ENCODE measurements around the gene PANX2. TPM values are rescaled to one million over a fixed set of nuclear protein-coding genes. Genes with fewer than 3 reads are reported as not detected.
A peak's percentile ranks its signal among the peaks of the same experiment; 100 is the strongest.

PANX2 gene
- total and polyA plus RNA-seq, 2 of the 13 experiments (the other 11 are each of a cell fraction or from before 2014, with no cell fraction given): 0.15 to 1.1 TPM

- no peak for TF ChIP-seq ZNF275 (CRISPR knock-in tag; IDR thresholded peaks at IDR 0.05; ENCODE audit: borderline replicate concordance)
- no peak for TF ChIP-seq ZBTB39 (CRISPR knock-in tag; IDR thresholded peaks at IDR 0.05)
- TF ChIP-seq SOX5 (CRISPR knock-in tag; IDR thresholded peaks at IDR 0.05; ENCODE audit: borderline replicate concordance): peak; percentile 41; the same call in 1 of the 2 replicates
- TF ChIP-seq, protein P1, sequence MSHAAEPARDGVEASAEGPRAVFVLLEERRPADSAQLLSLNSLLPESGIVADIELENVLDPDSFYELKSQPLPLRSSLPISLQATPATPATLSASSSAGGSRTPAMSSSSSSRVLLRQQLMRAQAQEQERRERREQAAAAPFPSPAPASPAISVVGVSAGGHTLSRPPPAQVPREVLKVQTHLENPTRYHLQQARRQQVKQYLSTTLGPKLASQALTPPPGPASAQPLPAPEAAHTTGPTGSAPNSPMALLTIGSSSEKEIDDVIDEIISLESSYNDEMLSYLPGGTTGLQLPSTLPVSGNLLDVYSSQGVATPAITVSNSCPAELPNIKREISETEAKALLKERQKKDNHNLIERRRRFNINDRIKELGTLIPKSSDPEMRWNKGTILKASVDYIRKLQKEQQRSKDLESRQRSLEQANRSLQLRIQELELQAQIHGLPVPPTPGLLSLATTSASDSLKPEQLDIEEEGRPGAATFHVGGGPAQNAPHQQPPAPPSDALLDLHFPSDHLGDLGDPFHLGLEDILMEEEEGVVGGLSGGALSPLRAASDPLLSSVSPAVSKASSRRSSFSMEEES (CRISPR knock-in tag; IDR thresholded peaks at IDR 0.05): 0 out of 2 replicates have a peak, but pooled peaks have one; percentile 38
- peak; percentile 60; the same call in 1 of the 2 replicates for TF ChIP-seq ARNTL (CRISPR knock-in tag; IDR thresholded peaks at IDR 0.05)
- TF ChIP-seq, protein P2, sequence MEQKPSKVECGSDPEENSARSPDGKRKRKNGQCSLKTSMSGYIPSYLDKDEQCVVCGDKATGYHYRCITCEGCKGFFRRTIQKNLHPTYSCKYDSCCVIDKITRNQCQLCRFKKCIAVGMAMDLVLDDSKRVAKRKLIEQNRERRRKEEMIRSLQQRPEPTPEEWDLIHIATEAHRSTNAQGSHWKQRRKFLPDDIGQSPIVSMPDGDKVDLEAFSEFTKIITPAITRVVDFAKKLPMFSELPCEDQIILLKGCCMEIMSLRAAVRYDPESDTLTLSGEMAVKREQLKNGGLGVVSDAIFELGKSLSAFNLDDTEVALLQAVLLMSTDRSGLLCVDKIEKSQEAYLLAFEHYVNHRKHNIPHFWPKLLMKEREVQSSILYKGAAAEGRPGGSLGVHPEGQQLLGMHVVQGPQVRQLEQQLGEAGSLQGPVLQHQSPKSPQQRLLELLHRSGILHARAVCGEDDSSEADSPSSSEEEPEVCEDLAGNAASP (CRISPR knock-in tag; IDR thresholded peaks at IDR 0.05; ENCODE audit: borderline replicate concordance): 0 out of 2 replicates have a peak, but pooled peaks have one; percentile 19
- no peak for TF ChIP-seq ATF7 (IDR thresholded peaks at IDR 0.05)
- no peak for TF ChIP-seq ATF7 (CRISPR knock-in tag; IDR thresholded peaks at IDR 0.05)
- TF ChIP-seq SOX6 (IDR thresholded peaks at IDR 0.05): no peak
- TF ChIP-seq SOX6 (CRISPR knock-in tag; IDR thresholded peaks at IDR 0.05): peak; percentile 21; the same call in 1 of the 2 replicates
- TF ChIP-seq ZFP41 (CRISPR knock-in tag; IDR thresholded peaks at IDR 0.05; ENCODE audit: borderline replicate concordance): no peak
- TF ChIP-seq EP300 (IDR thresholded peaks at IDR 0.05; ENCODE audit: low read depth in 2 of 2, low read length in 2 of 2): peak in 1 of 2 experiments; percentile 23; a peak in 1 of 4 replicates
- TF ChIP-seq EP300 (CRISPR knock-in tag; IDR thresholded peaks at IDR 0.05; ENCODE audit: borderline replicate concordance): no peak; the same call in 1 of the 2 replicates
- TF ChIP-seq NCOR1 (IDR thresholded peaks at IDR 0.05; ENCODE audit: borderline replicate concordance, low read length): peak; percentile 46; the same call in 1 of the 2 replicates
- TF ChIP-seq, protein P3, sequence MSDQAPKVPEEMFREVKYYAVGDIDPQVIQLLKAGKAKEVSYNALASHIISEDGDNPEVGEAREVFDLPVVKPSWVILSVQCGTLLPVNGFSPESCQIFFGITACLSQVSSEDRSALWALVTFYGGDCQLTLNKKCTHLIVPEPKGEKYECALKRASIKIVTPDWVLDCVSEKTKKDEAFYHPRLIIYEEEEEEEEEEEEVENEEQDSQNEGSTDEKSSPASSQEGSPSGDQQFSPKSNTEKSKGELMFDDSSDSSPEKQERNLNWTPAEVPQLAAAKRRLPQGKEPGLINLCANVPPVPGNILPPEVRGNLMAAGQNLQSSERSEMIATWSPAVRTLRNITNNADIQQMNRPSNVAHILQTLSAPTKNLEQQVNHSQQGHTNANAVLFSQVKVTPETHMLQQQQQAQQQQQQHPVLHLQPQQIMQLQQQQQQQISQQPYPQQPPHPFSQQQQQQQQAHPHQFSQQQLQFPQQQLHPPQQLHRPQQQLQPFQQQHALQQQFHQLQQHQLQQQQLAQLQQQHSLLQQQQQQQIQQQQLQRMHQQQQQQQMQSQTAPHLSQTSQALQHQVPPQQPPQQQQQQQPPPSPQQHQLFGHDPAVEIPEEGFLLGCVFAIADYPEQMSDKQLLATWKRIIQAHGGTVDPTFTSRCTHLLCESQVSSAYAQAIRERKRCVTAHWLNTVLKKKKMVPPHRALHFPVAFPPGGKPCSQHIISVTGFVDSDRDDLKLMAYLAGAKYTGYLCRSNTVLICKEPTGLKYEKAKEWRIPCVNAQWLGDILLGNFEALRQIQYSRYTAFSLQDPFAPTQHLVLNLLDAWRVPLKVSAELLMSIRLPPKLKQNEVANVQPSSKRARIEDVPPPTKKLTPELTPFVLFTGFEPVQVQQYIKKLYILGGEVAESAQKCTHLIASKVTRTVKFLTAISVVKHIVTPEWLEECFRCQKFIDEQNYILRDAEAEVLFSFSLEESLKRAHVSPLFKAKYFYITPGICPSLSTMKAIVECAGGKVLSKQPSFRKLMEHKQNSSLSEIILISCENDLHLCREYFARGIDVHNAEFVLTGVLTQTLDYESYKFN (CRISPR knock-in tag; conservative IDR thresholded peaks at IDR 0.05): peak; percentile 31; the same call in 1 of the 2 replicates
- peak; percentile 40; the same call in 1 of the 2 replicates for TF ChIP-seq SALL1 (CRISPR knock-in tag; IDR thresholded peaks at IDR 0.05)
- TF ChIP-seq ELF3 (CRISPR knock-in tag; IDR thresholded peaks at IDR 0.05): 0 out of 2 replicates have a peak, but pooled peaks have one; percentile 11
- peak; percentile 73 for TF ChIP-seq BHLHE40 (IDR thresholded peaks at IDR 0.05; ENCODE audit: low read length)
- peak; percentile 80 for TF ChIP-seq HNF4A (CRISPR knock-in tag; IDR thresholded peaks at IDR 0.05)
Measured at GRCh38 chr22:50138988-50139387, 31.5 kb upstream of the PANX2 start (continued).

Data from HepG2 (cell line).